Stimulated activated naive CD8-positive, alpha-beta T cell treated with anti-CD3 and anti-CD28 coated beads, Interleukin-15, amount 100 ng/mL, for 72 hours (primary cell): Measurements from ENCODE around the gene SLC7A9.

Source experiments
- ATAC-seq: fragments of 150-1000 bp; cut with Tn5 transposase; 2 replicates; pipeline ENCODE4 v1.10.0; 2021; ENCODE audit warnings: mild to moderate bottlenecking, moderate library complexity
- DNase-seq, 2 donors: peaks; one replicate each; pipeline ENCODE4 v3.0.0; 2021 to 2022
- H3K27ac Mint-ChIP-seq, 2 donors: one replicate each; pipeline ENCODE4 v1.8.0; 2022; ENCODE audit warnings: mild to moderate bottlenecking in 2 of 2, mixed read lengths in 2 of 2, moderate library complexity in 2 of 2
- H3K27me3 Mint-ChIP-seq: one replicate; pipeline ENCODE4 v1.8.0; 2022; ENCODE audit warnings: mixed read lengths
- H3K4me1 Mint-ChIP-seq: one replicate; pipeline ENCODE4 v1.8.0; 2022; ENCODE audit warnings: mild to moderate bottlenecking, mixed read lengths
- H3K4me3 Mint-ChIP-seq, 2 donors: one replicate each; pipeline ENCODE4 v1.8.0; 2022; ENCODE audit warnings: mild to moderate bottlenecking in 2 of 2, mixed read lengths in 2 of 2, moderate library complexity in 1 of 2
- H3K9me3 Mint-ChIP-seq, 2 donors: one replicate each; pipeline ENCODE4 v1.8.0; 2022; ENCODE audit warnings: mixed read lengths in 2 of 2

SLC7A9 gene

GRCh38 chr19:32829345-32829896 lies 40.1 kb downstream of the SLC7A9 start:
- Mint-ChIP-seq H3K27me3 (peaks cover 9% of the 10 kb centered on the region), H3K27ac (no peak overlapping the region), H3K4me3 (no peak overlapping the region), H3K4me1 (peaks cover 6% of the 10 kb centered on the region), H3K9me3 (no peaks in the 10 kb centered on the region)
- peak; percentile 75 for ATAC-seq
- no peak for DNase-seq

GRCh38 chr19:32828643-32829344 lies 40.8 kb downstream of the SLC7A9 start:
- Mint-ChIP-seq H3K27me3 (peaks cover 14% of the 10 kb centered on the region), H3K4me1 (peaks cover 6% of the 10 kb centered on the region), H3K9me3 (no peaks in the 10 kb centered on the region), H3K27ac (peak overlapping the region in 1 of 2 donors; percentile 12), H3K4me3 (peak overlapping the region in 1 of 2 donors; percentile 57)
- no peak for DNase-seq
- peak; percentile 18 for ATAC-seq

DNA sequence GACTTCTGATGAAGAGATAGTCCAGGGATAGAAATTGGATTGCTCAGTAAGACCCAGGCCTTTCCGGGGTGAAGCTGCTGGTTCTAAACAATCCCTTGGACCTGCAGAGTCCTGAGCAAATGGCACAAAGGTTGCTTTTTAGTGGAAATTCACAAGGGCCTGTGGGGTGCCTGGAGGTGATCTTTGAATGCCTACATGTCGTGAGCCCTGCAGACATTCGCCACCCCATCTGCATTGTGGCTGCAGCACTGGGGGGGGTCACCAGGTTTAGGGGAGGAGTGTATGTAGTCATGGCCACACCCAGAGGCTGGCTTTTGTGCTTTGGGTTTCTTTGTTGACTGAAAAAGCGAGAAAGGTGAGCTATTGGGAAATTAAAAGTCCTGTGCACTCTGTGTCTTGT lies 41.4 kb downstream of the SLC7A9 start:
- ATAC-seq (no peak), DNase-seq (no peak)
- H3K27ac Mint-ChIP-seq: no peak overlapping the region
- peaks cover 20% of the 10 kb centered on the region for H3K27me3 Mint-ChIP-seq
- H3K4me3 Mint-ChIP-seq: no peak overlapping the region
- H3K9me3 Mint-ChIP-seq: no peaks in the 10 kb centered on the region
- H3K4me1 Mint-ChIP-seq: peaks cover 6% of the 10 kb centered on the region

DNA sequence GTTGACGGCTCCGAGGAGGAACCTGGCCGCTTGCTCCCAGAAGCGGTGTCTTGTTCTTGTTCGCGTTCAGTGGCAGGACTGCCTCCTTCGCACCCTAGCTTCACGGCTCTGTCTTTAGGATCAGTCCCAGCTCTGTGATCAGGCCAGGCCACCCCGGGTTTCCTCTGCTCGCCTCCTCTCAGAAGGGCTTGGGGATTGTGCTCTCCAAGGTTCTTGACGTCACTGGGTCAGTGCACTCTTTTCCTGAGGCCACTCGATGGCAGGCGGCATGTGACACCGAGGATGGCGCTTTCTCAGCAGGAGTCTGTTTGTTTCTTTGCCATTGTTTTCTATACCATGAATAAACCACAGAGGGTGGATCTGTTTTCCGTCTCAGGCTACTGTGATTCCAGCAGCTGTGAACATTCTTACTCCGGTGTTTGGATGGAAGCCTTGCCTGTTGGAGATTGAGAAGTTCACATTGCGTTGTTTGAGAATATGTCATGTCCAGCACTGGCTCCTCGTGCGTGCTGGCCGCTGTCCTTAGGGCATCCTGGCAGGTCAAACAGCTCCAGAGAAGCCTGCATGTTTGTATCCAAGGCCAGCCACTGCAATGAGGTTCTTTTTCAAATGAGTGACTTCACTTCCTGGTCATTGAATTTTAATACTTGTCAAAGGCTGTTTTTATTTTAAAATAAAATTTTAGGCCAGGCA lies 44.5 kb downstream of the SLC7A9 start:
- DNase-seq: no peak
- no peak overlapping the region for H3K4me3 Mint-ChIP-seq

DNA sequence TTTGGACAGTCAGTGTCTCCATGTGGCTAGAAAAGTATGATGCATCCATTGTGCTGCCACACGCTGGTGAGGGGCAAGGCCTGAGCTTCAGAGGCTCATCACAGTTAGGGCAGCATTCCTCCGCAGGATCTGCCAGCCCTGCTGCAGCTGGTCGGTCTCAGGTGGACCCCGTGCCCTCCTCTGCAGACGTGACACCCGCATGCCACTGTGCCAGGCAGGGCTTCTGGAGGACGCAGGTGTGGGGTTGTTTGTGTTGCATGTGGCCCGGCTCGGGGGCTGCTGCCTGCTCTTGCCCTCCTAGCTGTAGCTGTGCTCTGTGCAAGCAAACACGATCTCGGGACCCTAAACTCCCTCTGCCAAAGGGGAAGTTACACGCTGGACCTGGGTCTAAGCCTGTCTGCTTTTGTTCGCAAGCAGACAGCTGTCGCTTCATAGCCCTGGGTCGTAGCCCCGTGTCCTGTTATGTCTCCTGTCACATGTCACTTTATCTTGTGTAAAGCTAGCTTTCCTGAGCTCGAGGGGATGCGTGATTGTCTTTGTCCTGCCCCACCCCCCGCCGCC lies 45.3 kb downstream of the SLC7A9 start:
- Mint-ChIP-seq H3K4me1 (peaks cover 26% of the 10 kb centered on the region), H3K27ac (no peak overlapping the region), H3K4me3 (no peak overlapping the region), H3K27me3 (peaks cover 33% of the 10 kb centered on the region), H3K9me3 (no peaks in the 10 kb centered on the region)
- DNase-seq (no peak), ATAC-seq (no peak)

More for the DNA sequence above, 44.5 kb downstream of the SLC7A9 start:
- Mint-ChIP-seq H3K9me3 (no peaks in the 10 kb centered on the region), H3K27me3 (peaks cover 26% of the 10 kb centered on the region), H3K27ac (no peak overlapping the region), H3K4me1 (peaks cover 18% of the 10 kb centered on the region)
- ATAC-seq: no peak

- Mint-ChIP-seq H3K9me3 (no peaks in the 10 kb centered on the region), H3K27me3 (peaks cover 35% of the 10 kb centered on the region), H3K4me3 (no peak overlapping the region), H3K27ac (peak overlapping the region in 1 of 2 donors; percentile 31), H3K4me1 (peaks cover 26% of the 10 kb centered on the region)
- no peak for ATAC-seq
- no peak for DNase-seq
These were observed 45.8 kb downstream of the SLC7A9 start for GRCh38 chr19:32823747-32824102.

GRCh38 chr19:32822916-32823746 lies 46.4 kb downstream of the SLC7A9 start:
- Mint-ChIP-seq H3K4me3 (no peak overlapping the region), H3K9me3 (no peaks in the 10 kb centered on the region)

DNA sequence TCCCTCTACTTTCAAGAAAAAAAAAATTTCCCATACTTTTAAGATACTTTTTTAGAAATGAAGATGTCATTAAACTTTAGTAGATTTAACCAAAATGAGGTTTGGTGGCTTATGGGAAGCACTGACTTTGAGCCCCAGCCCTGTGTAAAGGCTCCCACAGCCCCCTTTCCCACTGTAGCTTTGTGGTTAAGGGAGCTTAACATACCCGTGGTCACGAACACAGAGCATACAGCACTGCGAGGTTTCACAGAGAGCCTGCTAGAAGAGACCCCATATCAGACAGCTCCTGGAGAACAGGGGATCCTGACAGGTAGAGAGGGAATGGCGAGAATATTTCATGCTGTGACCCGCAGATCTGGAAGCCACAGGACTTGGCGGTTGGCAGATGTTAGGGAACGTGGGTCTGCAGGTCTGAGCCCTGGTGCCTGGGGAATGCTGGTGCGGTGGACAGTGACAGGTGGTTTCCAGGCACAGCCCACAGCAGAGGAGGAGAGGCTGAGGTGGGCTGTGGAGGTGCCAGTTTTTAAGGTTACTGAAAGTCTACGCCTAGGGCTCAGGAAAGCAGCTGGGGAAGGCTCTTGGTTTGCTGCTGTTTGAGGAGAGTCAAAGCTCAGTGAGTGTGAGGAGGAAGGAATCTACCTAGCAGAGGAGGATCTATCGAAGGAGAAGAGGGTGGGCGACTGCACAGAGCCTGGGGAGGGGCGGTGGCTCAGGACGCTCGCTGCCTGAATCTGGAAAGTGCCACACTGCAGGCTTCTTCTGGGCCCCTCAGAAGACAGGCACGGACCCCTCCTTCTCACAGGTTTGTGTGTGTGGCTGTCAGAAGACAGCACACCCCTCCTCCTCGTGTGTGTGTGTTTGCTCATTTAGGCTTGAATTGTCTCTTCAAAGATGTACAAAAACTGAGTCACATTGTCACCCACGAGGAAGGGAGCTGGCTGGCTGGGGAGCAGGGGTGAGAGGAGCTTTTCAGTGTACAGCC lies 49.9 kb downstream of the SLC7A9 start:
- ATAC-seq: peak; percentile 33
- peak in 1 of 2 donors; percentile 13 for DNase-seq
- H3K9me3 Mint-ChIP-seq: no peaks in the 10 kb centered on the region
- peaks cover 45% of the 10 kb centered on the region for H3K4me1 Mint-ChIP-seq
- H3K27ac Mint-ChIP-seq: peak overlapping the region; percentile 16 to 29
- H3K27me3 Mint-ChIP-seq: peaks cover 44% of the 10 kb centered on the region
- peak overlapping the region in 1 of 2 donors; percentile 75 for H3K4me3 Mint-ChIP-seq

More at GRCh38 chr19:32822916-32823746, 46.4 kb downstream of the SLC7A9 start:
- H3K4me1 Mint-ChIP-seq: peaks cover 32% of the 10 kb centered on the region
- no peak for DNase-seq
- H3K27ac Mint-ChIP-seq: peak overlapping the region in 1 of 2 donors; percentile 31
- peaks cover 41% of the 10 kb centered on the region for H3K27me3 Mint-ChIP-seq
- ATAC-seq: no peak

GRCh38 chr19:32818536-32818935 lies 51.0 kb downstream of the SLC7A9 start:
- Mint-ChIP-seq H3K27me3 (peaks cover 34% of the 10 kb centered on the region), H3K4me1 (peaks cover 45% of the 10 kb centered on the region), H3K9me3 (no peaks in the 10 kb centered on the region), H3K27ac (no peak overlapping the region), H3K4me3 (no peak overlapping the region)
- ATAC-seq (no peak), DNase-seq (no peak)

- DNase-seq (no peak), ATAC-seq (no peak)
- H3K4me3 Mint-ChIP-seq: no peak overlapping the region
- H3K9me3 Mint-ChIP-seq: no peaks in the 10 kb centered on the region
- H3K27me3 Mint-ChIP-seq: peaks cover 27% of the 10 kb centered on the region
- no peak overlapping the region for H3K27ac Mint-ChIP-seq
- peaks cover 45% of the 10 kb centered on the region for H3K4me1 Mint-ChIP-seq
These were observed 51.7 kb downstream of the SLC7A9 start for GRCh38 chr19:32817569-32818476.

GRCh38 chr19:32816555-32817099 lies 52.9 kb downstream of the SLC7A9 start:
- Mint-ChIP-seq H3K27me3 (peaks cover 26% of the 10 kb centered on the region), H3K4me3 (no peak overlapping the region), H3K27ac (peak overlapping the region in 1 of 2 donors; percentile 42), H3K4me1 (peaks cover 45% of the 10 kb centered on the region), H3K9me3 (no peaks in the 10 kb centered on the region)
- ATAC-seq: no peak
- no peak for DNase-seq

- ATAC-seq (no peak), DNase-seq (no peak)
- Mint-ChIP-seq H3K27ac (no peak overlapping the region), H3K4me3 (no peak overlapping the region), H3K4me1 (peaks cover 38% of the 10 kb centered on the region), H3K9me3 (no peaks in the 10 kb centered on the region), H3K27me3 (peaks cover 20% of the 10 kb centered on the region)
These were observed 54.9 kb downstream of the SLC7A9 start for GRCh38 chr19:32814624-32815023.

DNA sequence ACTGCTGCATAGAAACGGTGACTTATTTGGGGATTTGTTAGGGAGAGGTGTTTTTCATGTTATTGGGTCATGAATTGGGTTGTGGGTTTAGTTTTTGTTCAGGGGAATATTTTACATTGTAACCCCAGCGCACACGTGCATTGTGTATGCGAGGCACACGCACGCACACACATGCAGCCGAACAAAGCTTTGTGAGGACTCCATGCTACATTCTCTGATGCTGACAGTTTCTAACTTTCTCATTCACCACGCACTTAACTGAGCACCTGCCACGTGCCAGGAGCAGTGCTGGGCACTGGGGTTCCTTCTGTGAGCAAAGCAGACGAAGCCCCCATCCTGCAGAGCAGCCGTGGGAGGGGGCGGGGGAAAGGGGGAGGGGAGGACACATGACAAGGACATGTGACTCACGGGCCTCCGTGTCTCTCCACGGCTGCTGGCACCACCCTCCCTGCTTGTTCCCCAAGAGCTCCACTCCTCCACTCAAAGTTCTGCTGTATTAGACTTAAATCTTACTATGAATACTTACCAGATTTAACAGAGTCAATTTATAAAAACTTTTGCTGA lies 55.6 kb downstream of the SLC7A9 start:
- Mint-ChIP-seq H3K9me3 (no peaks in the 10 kb centered on the region), H3K27ac (no peak overlapping the region), H3K4me1 (peaks cover 38% of the 10 kb centered on the region), H3K4me3 (no peak overlapping the region), H3K27me3 (peaks cover 24% of the 10 kb centered on the region)
- ATAC-seq (no peak), DNase-seq (no peak)
